Head of caudate nucleus (tissue), 42 donors: ENCODE measurements around the gene SPAG9.
A peak's percentile ranks its signal among the peaks of the same experiment; 100 is the strongest.
"Not testable (repeated sequence)": the region's sequence is repeated elsewhere in the genome, so short reads cannot be mapped to it uniquely, and the experiment has no call there.

Source experiments
- DNase-seq, 42 donors: peaks; one replicate each; pipeline versions ENCODE4 v3.0.0 to v3.0.0-alpha.2; 2020 to 2021; ENCODE audit warnings: mixed read lengths in 7 of 42
- intact Hi-C: fragments of 100-400 bp; cut with DNase I; formaldehyde crosslinking; loops from one replicate; pipeline ENCODE4 v1.15.0; 2022

Gene SPAG9

DNA sequence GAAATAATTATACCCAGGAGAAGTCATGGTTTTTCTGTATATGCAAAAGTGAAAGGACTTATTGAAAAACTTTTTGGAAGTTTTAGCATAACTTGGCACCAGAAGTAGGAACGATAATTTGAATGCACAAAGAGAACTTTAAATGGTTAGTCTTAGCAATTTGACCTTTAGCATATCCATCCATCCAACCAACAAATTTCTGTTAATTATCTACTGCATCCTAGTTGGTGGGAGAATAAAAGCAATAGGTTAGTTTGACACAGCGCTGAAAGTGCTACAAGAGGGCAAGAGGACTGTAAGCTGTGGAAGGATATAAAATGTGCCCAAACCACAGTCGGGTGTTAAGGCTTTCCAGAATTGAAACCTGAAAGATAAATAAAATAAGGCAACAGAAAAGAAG is 17.6 kb downstream of the SPAG9 start:
- intact Hi-C loops, result no loop called here
- DNase-seq, result no peak

GRCh38 chr17:51097708-51098446 is 22.8 kb downstream of the SPAG9 start:
- intact Hi-C loops, result no loop called here
- DNase-seq, result peak in 3 of 42 donors; percentile 5 to 9 (median 5)

DNA sequence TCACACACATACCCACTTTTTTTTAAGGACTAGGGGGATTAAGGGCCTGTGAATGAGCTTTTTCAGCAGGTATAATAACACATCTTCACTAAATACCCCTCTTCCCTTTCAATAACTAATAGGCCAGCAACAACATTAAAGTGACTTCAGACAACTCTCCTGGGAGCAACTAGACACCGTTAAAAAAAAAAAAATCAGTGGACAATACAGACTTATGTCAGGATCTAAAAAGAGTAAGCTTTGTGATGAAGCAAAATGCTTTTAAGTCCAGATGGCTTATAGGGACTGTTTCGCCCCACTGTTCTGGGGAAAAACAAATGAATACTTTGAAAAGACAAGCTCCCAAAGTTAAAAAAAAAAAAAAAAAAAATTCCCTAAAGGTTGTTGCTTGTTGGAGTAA is 29.0 kb downstream of the SPAG9 start:
- intact Hi-C loops, result no loop called here

DNA sequence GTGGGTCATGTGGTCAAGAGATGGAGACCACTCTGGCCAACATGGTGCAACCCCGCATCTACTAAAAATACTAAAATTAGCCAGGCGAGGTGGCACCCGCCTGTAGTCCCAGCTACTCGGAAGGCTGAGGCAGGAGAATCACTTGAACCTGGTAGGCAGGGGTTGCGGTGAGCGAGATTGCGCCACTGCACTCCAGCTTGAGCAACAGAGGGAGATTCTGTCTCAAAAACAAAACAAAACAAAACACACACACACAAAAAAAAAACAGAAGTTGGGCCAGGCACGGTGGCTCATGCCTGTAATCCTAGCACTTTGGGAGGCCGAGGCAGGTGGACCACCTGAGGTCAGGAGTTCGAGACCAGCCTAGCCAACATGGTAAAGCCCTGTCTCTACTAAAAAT is 31.8 kb downstream of the SPAG9 start:
- peak in 3 of 42 donors; percentile 13 to 25 (median 25) for DNase-seq
- intact Hi-C loops, result not testable (repeated sequence)

More for the DNA sequence above, 29.0 kb downstream of the SPAG9 start:
- DNase-seq, result no peak

DNA sequence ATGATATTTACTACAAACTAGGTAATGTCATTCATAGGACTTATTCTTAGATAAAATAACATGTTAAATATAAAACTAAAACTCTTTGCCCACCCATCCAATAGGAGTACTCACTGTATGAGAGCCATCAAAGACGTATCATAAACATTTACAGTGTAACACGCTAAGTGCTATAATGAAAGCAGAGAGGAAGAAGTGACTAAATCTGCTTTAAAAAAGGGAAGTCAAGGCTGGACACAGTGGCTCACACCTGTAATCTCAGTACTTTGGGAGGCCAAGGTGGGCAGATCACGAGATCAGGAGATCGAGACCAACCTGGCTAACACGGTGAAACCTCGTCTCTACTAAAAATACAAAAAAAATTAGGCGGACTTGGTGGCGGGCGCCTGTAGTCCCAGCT is 32.4 kb downstream of the SPAG9 start:
- intact Hi-C loops, result no loop called here
- no peak for DNase-seq

DNA sequence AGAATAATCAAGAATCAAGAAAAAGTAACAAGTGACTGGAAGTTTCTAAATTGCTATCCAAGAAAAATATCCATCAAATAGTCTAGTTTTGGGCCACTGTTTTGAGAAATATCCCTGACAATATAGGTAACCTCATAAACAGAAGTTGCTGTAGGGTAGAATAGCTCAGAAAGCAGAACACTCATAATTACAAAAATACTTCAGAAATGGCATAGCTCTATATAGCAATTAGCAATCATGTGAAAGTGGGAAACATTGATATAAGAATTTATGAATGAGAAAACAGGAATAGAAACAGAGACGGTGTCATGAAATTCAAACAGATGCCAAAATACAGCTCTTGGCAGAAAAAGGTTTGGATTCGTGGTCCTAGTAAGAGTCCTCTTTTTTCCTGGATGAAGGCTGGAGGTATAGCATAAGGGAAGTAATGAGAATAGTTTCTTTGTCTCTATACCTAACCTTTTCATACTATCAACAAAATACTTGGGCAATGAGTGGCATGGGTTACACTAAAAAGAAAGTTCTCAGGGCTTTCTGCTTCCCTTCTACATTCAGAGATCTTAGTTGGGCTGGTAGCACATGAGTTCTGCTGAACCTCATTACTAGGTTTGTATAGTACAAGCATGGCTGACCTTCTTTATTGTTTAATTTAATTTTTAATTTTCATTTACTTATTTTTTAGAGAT is 33.5 kb downstream of the SPAG9 start:
- intact Hi-C loops, result no loop called here
- DNase-seq, result no peak

- intact Hi-C loops, result no loop called here
- DNase-seq, result no peak
These were observed 35.4 kb downstream of the SPAG9 start for GRCh38 chr17:51085150-51085805.

GRCh38 chr17:51083981-51084380 is 36.7 kb downstream of the SPAG9 start:
- intact Hi-C loops, result no loop called here
- DNase-seq, result no peak

- DNase-seq, intact Hi-C loops: not testable (repeated sequence)
These were observed 37.3 kb downstream of the SPAG9 start for GRCh38 chr17:51083364-51083763.

DNA sequence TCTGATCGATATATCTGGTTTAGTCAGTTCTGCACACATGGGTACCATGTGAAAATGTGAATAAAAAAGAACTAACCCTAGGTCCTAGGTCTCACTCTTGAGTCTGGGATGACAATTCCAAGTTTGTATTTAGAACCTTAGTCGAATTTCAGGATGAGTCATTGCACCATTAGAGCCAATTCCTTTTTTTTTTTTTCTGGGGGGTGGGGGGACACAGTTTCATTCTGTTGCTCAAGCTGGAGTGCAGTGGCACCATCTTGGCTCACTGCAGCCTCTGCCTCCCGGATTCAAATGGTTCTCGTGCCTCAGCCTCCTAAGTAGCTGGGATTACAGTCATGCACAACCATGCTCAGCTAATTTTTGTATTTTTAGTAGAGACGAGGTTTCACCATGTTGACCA is 41.6 kb downstream of the SPAG9 start:
- DNase-seq, result no peak
- intact Hi-C loops, result no loop called here

- DNase-seq, result no peak
- intact Hi-C loops, result no loop called here
These were observed 42.6 kb downstream of the SPAG9 start for GRCh38 chr17:51078009-51078592.

- DNase-seq, result no peak
- intact Hi-C loops, result no loop called here
These were observed 43.8 kb downstream of the SPAG9 start for GRCh38 chr17:51076821-51077220.

DNA sequence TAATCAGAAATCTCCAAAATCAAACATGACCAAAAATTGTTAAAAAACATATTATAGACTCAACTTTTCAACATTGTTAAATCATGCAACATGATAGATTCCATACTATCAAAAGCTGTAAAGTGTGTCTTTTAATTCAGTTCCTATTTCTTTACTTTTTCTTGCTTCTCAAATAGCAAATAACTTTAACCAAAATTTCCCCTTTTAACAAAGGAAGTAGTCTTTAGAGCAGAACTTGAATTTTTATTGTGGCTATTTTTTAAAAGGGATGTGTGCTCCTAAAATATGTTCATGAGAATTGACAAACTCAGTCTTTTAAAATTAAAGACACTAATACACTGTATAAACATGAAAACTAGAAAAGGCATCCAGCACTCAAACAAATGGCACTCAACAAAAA is 49.1 kb downstream of the SPAG9 start:
- intact Hi-C loops, result no loop called here
- no peak for DNase-seq

DNA sequence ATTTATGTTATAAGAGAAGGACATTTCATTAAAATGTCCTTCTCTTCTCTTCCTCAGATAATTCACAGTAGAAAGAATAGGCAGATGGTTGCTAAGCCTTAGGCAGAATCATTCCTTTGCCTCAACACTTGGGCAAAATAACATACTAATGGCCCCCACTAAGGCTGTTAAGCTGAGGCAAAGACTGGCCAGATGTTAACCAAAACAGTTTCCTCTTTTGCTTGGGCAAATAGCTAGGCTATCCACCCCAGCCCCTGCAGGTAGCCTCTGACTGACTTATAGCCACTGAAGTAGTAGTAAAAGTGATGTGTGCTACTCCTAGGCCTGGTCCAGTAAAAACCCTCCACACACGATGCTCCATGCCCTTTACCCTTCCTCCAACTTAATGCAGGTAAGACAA is 55.2 kb downstream of the SPAG9 start:
- no peak for DNase-seq
- intact Hi-C loops, result no loop called here

- no peak for DNase-seq
These were observed 56.5 kb downstream of the SPAG9 start for GRCh38 chr17:51064061-51064735.

GRCh38 chr17:51060396-51060795 is 60.3 kb downstream of the SPAG9 start:
- no peak for DNase-seq
- intact Hi-C loops, result no loop called here

More at GRCh38 chr17:51064061-51064735, 56.5 kb downstream of the SPAG9 start:
- intact Hi-C loops, result no loop called here

- intact Hi-C loops, result loop anchor here (10.0 kb wide), 1 partner anchor 95 kb away; the partner anchor contains the start of gene NME1
- no peak for DNase-seq
These were observed 60.9 kb downstream of the SPAG9 start for GRCh38 chr17:51059781-51060180.

- intact Hi-C loops, result loop anchor here (10.0 kb wide), 1 partner anchor 97 kb away; the partner anchor contains the start of gene NME1
- DNase-seq, result no peak
These were observed 63.1 kb downstream of the SPAG9 start for GRCh38 chr17:51057534-51057933.
